Fibroblast of the aortic adventitia (primary cell): ENCODE results near the gene BLMH. TPM values are rescaled to one million over a fixed set of nuclear protein-coding genes. Genes with fewer than 3 reads are reported as not detected.
A peak's percentile ranks its signal among the peaks of the same experiment; 100 is the strongest.

Source experiments
- DNase-seq: peaks from one replicate; pipeline ENCODE4 v3.0.0-alpha.2; 2010; ENCODE audit warnings: low read depth
- H3K4me3 ChIP-seq: 2 replicates; pipeline ENCODE4 v1.5.1; 2011; ENCODE audit warnings: low read depth, mild to moderate bottlenecking, control low read depth, low read length, moderate library complexity
- CTCF ChIP-seq: IDR thresholded peaks from 2 replicates; pipeline ENCODE4 v1.5.1; 2011; ENCODE audit warnings: mild to moderate bottlenecking, low read length, control low read depth, inconsistent platforms; ENCODE audit not compliant: insufficient read depth
- total RNA-seq: library from RNA; depleted of rRNA; stranded (reverse); fragments of >200 nt; gene quantifications from 2 replicates; pipeline ENCODE4 v1.2.3, GENCODE V29; 2012; ENCODE audit warnings: low replicate concordance

The BLMH gene
- total RNA-seq, 1 donor: 30.5 TPM

DNA sequence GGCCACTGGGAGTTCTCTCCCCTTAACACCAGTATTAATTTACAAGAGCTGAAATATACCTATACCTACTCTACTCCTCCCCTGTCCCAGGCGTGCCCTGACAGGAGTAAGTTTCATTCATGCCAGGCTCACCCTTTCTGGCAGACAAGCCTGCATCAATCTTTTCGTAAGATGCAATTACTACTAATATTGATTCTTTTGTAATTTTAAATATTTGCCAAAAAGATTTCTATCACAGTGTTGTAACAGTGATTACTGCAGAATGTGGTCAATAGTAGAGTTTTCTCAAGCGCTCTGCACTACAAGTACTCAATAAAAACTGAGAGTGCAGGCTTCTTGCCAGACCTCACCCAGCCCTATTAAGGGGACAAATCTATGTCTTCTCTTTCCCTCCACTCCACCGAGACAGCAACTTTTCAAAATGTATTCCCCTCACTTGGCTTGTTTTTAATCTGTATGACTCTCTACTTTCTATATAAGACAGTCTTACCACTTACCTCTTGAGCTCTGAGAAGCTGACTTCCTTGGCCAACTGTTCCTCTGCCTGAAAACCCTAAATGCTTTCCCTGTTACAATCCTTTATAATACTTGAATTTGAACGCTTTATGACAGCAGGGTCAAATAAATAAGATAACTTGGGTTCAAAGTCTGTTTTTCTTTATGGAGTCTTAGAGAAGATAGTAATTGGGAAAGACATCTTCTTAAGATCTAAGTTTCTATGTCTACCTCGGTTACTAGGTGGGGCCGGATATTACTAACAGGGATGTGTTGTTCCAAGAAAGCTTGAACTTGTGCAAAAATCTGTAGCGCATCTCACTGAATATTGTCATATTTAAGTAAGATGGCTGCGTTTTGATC is 42.0 kb upstream of the BLMH start, which contains the start of gene TMIGD1:
Gene TMIGD1 (minus strand): TSS at position 555 of the 858 bp plus-strand sequence. CDS start 1,924 bp downstream, outside the sequence.
- DNase-seq: no peak
- H3K4me3 ChIP-seq: no peak within 1 kb of the TSS
- TF ChIP-seq CTCF: no peak

GRCh38 chr17:30332057-30332542 is 40.4 kb upstream of the BLMH start:
- no peak overlapping the region for H3K4me3 ChIP-seq
- TF ChIP-seq CTCF: no peak
- DNase-seq: no peak

GRCh38 chr17:30326809-30327208 is 35.1 kb upstream of the BLMH start:
- no peak for TF ChIP-seq CTCF
- no peak for DNase-seq
- no peak overlapping the region for H3K4me3 ChIP-seq

DNA sequence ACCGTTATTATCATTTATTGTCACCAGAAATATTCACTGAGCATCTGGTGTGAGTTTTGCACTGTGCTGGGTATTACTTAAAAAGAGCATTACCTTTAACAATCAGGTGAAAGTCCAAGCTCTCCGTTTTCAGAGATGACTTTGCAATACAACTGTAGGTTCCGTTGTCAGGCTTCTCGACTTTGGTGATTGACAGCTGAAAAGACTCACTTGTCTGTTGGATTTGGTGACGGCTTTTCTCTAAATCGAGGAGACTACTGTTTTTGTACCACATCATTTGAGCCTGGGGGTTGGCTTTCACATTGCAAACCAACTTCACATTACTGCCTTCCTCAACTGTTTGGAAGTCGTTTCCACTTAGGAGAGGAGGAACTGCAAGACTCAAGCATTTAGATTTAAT is 33.0 kb upstream of the BLMH start:
- no peak for TF ChIP-seq CTCF
- no peak for DNase-seq
- no peak overlapping the region for H3K4me3 ChIP-seq

DNA sequence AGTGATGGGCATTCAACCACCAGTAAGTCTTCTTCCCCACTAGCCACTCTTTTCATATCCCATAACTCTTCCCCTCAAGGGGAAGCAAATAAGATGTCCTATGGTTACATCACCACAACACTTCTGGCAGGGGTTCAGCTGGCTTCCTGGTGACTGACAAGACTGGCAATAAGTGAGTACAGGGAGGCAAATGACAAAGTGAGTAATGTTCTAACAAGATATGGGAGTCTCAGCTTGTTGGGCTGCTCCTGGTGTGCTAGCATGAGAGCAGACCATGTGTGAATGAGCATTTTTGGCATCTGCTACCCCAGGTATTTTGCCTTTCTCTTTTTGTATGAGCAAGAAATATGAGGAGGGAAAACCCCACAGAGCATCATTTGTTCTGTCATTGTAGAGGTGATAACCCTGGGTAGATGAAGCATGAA is 32.2 kb upstream of the BLMH start:
- H3K4me3 ChIP-seq: no peak overlapping the region
- DNase-seq: peak; percentile 69
- no peak for TF ChIP-seq CTCF

DNA sequence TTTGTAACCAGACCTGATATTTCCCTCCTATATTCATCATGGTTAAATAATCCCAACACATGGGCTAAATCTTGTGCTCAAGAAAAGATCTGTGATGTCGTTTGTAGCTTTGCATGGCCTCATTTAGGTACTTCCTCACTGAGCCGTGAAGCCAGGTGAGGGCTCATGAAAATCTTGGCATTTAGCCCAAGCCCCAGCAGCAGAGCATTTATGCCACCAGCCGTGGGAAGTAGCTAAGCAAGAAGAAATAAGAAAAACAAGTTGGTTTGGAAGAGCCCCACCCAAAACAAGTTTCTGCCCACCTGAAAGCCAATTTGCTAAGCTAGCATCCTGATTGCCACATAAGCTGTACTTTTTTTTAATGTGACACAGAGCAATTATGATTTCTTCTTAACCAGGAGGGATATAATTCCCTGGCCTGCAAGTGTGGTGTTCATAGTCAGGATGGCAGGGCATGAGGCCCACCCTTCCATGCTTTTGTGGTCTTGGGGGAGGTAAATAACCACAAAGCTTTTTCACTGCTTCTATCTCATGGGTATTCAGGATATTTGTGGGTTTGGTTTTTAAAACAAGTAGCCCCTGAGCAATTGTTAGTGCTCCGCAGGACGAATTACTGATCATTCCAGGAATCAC is 31.6 kb upstream of the BLMH start:
- no peak overlapping the region for H3K4me3 ChIP-seq
- DNase-seq: no peak
- TF ChIP-seq CTCF: no peak
